ENCODE measurements around the gene PSKH1.
"Not testable (repeated sequence)": the region's sequence is repeated elsewhere in the genome, so short reads cannot be mapped to it uniquely, and the experiment has no call there.

The PSKH1 gene

DNA sequence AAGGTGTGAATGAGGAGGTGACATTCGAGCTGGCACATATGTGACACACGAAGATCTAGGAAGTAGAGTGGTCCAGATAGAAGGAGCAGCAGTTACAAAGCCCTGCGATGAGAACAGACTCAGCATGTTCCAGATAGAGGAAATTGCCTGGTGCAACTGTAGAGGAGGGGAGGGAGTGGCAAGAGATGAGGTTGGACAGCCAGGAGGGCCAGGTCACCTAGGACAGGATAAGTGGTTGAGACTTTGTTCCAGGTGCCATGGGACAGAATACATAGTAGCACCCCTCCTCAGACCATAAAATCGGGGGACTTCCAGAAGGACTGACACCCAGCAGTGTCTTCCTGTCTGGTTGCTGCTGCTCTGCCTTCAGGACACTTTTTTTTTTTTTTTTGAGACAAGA lies 34.6 kb upstream of the PSKH1 start:
- DNase-seq (ENCODE audit: low read depth), result no peak
- TF ChIP-seq, protein P1, sequence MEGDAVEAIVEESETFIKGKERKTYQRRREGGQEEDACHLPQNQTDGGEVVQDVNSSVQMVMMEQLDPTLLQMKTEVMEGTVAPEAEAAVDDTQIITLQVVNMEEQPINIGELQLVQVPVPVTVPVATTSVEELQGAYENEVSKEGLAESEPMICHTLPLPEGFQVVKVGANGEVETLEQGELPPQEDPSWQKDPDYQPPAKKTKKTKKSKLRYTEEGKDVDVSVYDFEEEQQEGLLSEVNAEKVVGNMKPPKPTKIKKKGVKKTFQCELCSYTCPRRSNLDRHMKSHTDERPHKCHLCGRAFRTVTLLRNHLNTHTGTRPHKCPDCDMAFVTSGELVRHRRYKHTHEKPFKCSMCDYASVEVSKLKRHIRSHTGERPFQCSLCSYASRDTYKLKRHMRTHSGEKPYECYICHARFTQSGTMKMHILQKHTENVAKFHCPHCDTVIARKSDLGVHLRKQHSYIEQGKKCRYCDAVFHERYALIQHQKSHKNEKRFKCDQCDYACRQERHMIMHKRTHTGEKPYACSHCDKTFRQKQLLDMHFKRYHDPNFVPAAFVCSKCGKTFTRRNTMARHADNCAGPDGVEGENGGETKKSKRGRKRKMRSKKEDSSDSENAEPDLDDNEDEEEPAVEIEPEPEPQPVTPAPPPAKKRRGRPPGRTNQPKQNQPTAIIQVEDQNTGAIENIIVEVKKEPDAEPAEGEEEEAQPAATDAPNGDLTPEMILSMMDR (IDR thresholded peaks at IDR 0.05; ENCODE audit: control insufficient read depth, extremely low read depth, insufficient read depth), result no peak
- no peak overlapping the region for H3K4me3 ChIP-seq (ENCODE audit: low read depth, low read length)

- TF ChIP-seq, protein P1 (IDR thresholded peaks at IDR 0.05; ENCODE audit: control insufficient read depth, extremely low read depth, insufficient read depth), result no peak
- H3K4me3 ChIP-seq (ENCODE audit: low read depth, low read length), result no peak overlapping the region
- no peak for DNase-seq (ENCODE audit: low read depth)
Observed at GRCh38 chr16:67860589-67861398, 32.3 kb upstream of the PSKH1 start.

DNA sequence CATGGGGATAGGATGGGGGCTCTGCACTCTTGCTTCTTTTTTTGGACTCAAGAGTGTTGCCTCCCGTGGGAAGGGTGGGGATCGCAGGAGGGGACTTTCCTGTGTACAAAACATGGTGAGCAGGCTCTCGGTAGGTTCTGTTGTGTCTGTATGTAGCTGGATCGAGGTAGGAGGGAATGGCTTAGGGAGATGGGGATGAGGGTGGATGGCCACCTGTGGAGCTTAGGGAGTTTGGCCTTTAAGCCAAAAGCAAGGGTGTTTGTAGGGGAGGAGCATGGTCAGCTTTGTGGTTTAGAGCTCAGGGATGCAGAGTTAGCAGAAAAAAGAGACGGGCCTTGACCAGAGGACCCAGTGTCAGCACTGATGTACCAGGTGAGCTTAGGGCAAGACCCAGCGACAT lies 31.2 kb upstream of the PSKH1 start:
- no peak for DNase-seq (ENCODE audit: low read depth)
- TF ChIP-seq, protein P1 (IDR thresholded peaks at IDR 0.05; ENCODE audit: control insufficient read depth, extremely low read depth, insufficient read depth), result no peak
- H3K4me3 ChIP-seq (ENCODE audit: low read depth, low read length), result no peak overlapping the region

- DNase-seq (ENCODE audit: low read depth), result no peak
- no peak overlapping the region for H3K4me3 ChIP-seq (ENCODE audit: low read depth, low read length)
- TF ChIP-seq, protein P1 (IDR thresholded peaks at IDR 0.05; ENCODE audit: control insufficient read depth, extremely low read depth, insufficient read depth), result no peak
Observed at GRCh38 chr16:67862623-67863583, 30.2 kb upstream of the PSKH1 start.

GRCh38 chr16:67864044-67864443 lies 29.0 kb upstream of the PSKH1 start:
- not testable (repeated sequence) for DNase-seq (ENCODE audit: low read depth); H3K4me3 ChIP-seq (ENCODE audit: low read depth, low read length)

GRCh38 chr16:67864594-67864993 lies 28.5 kb upstream of the PSKH1 start:
- TF ChIP-seq, protein P1 (IDR thresholded peaks at IDR 0.05; ENCODE audit: control insufficient read depth, extremely low read depth, insufficient read depth), result no peak
- H3K4me3 ChIP-seq (ENCODE audit: low read depth, low read length), result no peak overlapping the region
- no peak for DNase-seq (ENCODE audit: low read depth)

GRCh38 chr16:67865318-67865717 lies 27.7 kb upstream of the PSKH1 start:
- TF ChIP-seq, protein P1 (IDR thresholded peaks at IDR 0.05; ENCODE audit: control insufficient read depth, extremely low read depth, insufficient read depth), result peak; percentile 55
- no peak overlapping the region for H3K4me3 ChIP-seq (ENCODE audit: low read depth, low read length)
- no peak for DNase-seq (ENCODE audit: low read depth)
